GM20000 (cell line): ENCODE data around the gene WDR7.

Experiments used
- DNase-seq: peaks from one replicate; pipeline ENCODE4 v3.0.0; 2012; ENCODE audit warnings: low spot score
- CTCF ChIP-seq: IDR thresholded peaks from 2 replicates; pipeline ENCODE4 v1.5.1; 2012; ENCODE audit warnings: mild to moderate bottlenecking, control low read depth; ENCODE audit errors: extremely low read depth, missing control alignments

Gene WDR7

DNA sequence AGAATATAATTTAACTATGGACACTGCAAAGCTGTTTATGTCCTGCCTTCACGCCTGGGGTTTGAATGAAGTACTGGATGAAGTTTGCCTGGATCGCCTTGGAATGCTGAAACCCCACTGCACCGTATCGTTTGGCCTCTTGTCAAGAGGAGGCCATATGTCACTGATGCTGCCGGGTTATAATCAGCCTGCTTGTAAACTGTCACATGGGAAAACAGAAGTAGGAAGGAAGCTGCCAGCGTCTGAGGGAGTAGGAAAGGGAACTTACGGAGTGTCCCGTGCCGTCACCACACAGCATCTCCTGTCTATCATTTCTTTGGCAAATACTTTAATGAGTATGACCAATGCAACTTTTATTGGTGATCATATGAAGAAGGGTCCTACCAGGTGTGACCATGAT is 105.8 kb downstream of the WDR7 start:
- no peak for DNase-seq
- TF ChIP-seq CTCF, result no peak

- TF ChIP-seq CTCF, result no peak
- no peak for DNase-seq
Measured at GRCh38 chr18:56770097-56770496, 118.9 kb downstream of the WDR7 start.

- no peak for TF ChIP-seq CTCF
Measured at GRCh38 chr18:56770873-56771272, 119.7 kb downstream of the WDR7 start.

GRCh38 chr18:56775701-56776100 is 124.5 kb downstream of the WDR7 start:
- TF ChIP-seq CTCF, result no peak
- no peak for DNase-seq

More at GRCh38 chr18:56770873-56771272, 119.7 kb downstream of the WDR7 start:
- no peak for DNase-seq

GRCh38 chr18:56787390-56787789 is 136.2 kb downstream of the WDR7 start:
- no peak for DNase-seq
- no peak for TF ChIP-seq CTCF

DNA sequence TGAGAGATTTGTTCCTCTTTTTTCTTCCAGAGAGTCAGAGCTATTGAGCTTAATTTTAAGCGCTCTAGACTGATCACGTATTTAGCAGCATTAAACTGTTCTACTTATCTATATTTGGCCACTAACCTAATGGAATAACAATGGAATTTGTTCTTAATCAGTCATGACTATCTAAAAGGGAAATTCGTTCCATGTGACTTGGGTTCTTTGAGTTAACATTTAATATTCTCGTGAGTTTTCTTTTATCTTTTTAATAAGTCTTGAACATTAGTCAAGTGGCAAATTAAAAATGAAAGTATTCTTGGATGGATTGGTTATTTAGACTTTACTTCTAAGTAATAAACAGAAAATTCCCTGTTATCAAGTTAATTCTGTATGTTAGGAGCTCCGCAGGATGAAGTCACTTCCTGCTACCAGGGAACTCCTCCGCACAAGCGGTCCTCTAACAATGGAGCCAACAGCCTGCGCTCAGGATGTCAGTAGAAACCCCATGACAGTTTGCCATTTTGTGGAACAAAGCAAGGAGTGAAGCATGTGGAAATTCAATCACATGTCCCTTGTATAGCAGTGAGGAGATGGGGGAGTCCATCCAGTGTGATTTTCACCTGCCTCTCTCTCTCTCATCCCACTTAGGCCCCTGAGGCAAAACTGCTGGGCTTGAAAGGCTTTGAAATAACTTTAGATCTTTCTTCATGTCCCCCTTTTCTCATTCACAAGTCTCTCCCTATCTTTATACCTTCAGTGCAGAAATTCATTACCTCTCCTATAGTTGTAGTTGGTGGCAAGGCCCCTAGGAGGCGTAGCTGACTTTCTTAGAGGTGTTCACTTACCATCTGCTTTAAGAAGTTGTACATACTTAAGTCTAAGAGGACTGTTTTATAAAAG is 138.1 kb downstream of the WDR7 start:
- TF ChIP-seq CTCF, result peak; percentile 43
- DNase-seq, result peak; percentile 19

DNA sequence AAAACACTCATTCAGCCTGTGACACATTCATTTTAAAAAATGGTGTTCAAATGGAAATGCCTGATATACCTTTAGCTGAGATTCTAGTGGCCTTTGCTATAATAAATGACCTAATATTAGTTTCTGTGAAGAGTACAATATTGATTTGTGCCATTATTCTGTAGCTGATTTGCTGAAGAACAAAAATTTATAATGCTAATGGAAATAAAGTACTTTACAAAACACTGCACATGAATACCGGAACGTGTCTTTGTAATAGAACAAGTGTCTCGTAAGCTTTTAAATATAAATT is 138.7 kb downstream of the WDR7 start:
- no peak for TF ChIP-seq CTCF
- no peak for DNase-seq
